ENCODE measurements around the gene SPRYD7. TPM values are rescaled to one million over a fixed set of nuclear protein-coding genes. Genes with fewer than 3 reads are reported as not detected.
"Not testable (repeated sequence)": the region's sequence is repeated elsewhere in the genome, so short reads cannot be mapped to it uniquely, and the experiment has no call there.

Gene SPRYD7
- total RNA-seq, 2 donors from 2014 or later: 6.1 to 9.3 TPM

DNA sequence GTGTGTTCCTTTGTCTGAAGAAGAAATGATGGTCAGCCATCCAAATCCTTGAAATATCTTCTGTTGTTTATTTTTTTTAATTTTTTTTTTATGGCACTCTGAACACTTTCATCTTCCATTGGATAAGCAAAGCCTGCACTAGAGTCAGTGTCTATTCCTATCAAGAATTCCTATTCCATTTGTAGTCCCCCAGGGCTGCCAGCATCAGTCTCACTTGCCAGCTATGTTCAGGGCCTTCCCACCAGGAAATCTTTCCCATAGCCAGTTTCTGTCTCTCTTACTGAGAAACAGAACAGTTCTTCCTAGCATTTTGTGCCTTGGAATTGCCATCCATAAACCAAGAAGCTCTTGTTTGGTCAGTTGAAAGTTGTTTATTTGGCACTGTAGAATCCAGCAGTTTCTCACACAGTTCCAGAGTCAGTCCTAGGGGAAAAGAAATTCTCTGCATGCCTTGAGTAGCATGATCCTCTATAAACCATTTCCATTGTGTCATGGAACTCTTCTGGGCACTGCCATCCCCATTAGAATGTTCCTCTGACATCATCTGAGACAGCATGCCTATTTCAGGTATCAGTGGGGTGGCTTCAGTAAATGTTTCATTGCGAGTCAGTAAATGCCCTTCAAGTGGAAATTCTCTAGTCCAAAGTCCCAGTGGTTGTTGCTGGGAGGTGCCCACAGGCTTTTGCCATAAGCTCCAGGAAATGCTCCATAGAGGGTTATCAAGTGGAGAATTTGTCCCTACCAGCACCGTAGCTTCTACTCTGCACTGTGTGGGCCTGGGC, 18.7 kb upstream of the SPRYD7 start:
- H3K4me1 ChIP-seq: no peaks in the 10 kb centered on the region

GRCh38 chr13:49953560-49953959, 17.4 kb upstream of the SPRYD7 start:
- Histone ChIP-seq H3K27ac (no peak overlapping the region), H3K4me1 (no peaks in the 10 kb centered on the region), H3K27me3 (no peaks in the 10 kb centered on the region), H3K36me3 (no peaks in the 10 kb centered on the region), H3K4me3 (no peak overlapping the region), H3K9me3 (no peaks in the 10 kb centered on the region)
- no peak for DNase-seq (ENCODE audit: low spot score)
- TF ChIP-seq, protein P1, sequence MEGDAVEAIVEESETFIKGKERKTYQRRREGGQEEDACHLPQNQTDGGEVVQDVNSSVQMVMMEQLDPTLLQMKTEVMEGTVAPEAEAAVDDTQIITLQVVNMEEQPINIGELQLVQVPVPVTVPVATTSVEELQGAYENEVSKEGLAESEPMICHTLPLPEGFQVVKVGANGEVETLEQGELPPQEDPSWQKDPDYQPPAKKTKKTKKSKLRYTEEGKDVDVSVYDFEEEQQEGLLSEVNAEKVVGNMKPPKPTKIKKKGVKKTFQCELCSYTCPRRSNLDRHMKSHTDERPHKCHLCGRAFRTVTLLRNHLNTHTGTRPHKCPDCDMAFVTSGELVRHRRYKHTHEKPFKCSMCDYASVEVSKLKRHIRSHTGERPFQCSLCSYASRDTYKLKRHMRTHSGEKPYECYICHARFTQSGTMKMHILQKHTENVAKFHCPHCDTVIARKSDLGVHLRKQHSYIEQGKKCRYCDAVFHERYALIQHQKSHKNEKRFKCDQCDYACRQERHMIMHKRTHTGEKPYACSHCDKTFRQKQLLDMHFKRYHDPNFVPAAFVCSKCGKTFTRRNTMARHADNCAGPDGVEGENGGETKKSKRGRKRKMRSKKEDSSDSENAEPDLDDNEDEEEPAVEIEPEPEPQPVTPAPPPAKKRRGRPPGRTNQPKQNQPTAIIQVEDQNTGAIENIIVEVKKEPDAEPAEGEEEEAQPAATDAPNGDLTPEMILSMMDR (IDR thresholded peaks at IDR 0.05): no peak

More for the DNA sequence above, 18.7 kb upstream of the SPRYD7 start:
- Histone ChIP-seq H3K36me3 (no peaks in the 10 kb centered on the region), H3K9me3 (peaks cover 0 to 10% of the 10 kb centered on the region in 2 donors), H3K4me3 (no peak overlapping the region), H3K27me3 (no peaks in the 10 kb centered on the region), H3K27ac (no peak overlapping the region)
- TF ChIP-seq, protein P1 (IDR thresholded peaks at IDR 0.05): no peak
- no peak for DNase-seq (ENCODE audit: low spot score)

DNA sequence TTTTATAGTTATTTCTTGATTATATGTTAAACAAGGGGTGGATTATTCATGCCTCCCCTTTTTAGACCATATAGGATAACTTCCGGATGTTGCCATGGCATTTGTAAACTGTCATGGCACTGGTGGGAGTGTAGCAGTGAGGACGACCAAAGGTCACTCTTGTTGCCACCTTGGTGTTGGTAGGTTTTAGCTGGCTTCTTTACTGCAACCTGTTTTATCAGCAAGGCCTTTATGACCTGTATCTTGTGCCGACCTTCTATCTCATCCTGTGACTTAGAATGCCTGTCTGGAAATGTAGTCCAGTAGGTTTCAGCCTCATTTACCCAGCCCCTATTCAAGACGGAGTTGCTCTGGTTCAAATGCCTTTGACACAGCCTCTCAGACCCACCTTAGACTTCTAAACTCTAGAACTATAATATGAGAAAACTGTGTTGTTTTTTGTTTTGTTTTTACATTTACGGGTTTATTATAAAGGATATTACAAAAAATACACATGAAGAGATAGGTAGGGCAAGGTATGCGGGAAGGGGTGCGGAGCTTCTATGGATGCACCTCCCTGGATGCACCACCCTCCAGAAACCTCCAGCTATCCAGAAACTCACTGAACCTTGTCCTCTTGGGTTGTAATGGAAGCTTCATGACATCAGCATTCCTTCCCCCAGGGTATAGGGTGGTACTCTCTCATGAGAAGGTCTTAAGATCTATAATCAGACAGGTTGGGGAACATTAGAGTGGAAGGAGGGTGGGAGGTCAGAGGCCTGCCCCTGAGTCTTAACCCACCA, 15.8 kb upstream of the SPRYD7 start:
- Histone ChIP-seq H3K9me3 (no peaks in the 10 kb centered on the region), H3K27ac (no peak overlapping the region), H3K4me3 (no peak overlapping the region), H3K36me3 (no peaks in the 10 kb centered on the region), H3K4me1 (no peaks in the 10 kb centered on the region), H3K27me3 (no peaks in the 10 kb centered on the region)
- no peak for DNase-seq (ENCODE audit: low spot score)
- TF ChIP-seq, protein P1 (IDR thresholded peaks at IDR 0.05): no peak

DNA sequence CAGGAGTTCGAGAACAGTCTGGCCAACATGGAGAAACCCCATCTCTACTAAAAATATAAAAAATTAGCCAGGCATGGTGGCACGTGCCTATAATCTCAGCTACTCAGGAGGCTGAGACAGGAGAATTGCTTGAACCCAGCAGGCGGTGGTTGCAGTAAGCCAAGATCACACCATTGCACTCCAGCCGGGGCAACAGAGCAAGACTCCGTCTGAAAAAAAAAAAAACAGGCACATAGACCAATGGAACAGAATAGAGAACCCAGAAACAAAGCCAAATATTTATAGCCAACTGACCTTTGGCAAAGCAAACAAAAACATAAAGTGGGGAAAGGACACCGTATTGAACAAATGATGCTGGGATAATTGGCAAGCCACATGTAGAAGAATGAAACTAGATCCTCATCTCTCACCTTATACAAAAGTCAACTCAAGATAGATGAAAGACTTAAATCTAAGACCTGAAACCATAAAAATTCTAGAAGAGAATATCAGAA, 12.7 kb upstream of the SPRYD7 start:
- not testable (repeated sequence) for H3K27me3 ChIP-seq; H3K27ac ChIP-seq; H3K36me3 ChIP-seq; H3K4me3 ChIP-seq; H3K4me1 ChIP-seq; DNase-seq (ENCODE audit: low spot score); H3K9me3 ChIP-seq

DNA sequence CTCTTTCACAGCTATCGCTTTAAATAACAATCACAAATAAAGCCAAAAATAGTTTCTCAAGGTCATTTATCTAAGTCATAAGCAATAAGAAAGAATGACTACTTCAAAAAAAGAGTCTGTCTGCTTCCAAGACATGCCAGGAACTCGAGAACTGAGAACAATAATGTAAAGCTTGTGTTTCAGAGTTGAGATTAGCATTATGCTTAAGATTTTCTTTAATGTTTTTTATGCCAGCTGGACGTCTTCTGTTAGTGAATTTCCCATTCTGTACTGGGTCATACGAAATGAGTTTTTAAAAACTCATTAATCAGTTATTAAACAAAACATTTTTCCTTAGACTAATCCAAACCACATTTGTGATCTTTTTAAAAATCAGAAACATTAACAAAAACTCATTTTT, 3.2 kb upstream of the SPRYD7 start:
- no peaks in the 10 kb centered on the region for H3K27me3 ChIP-seq
- H3K4me1 ChIP-seq: peaks cover 0 to 26% of the 10 kb centered on the region in 2 donors
- H3K27ac ChIP-seq: peak overlapping the region; percentile 20 to 44
- no peak overlapping the region for H3K4me3 ChIP-seq
- no peak for DNase-seq (ENCODE audit: low spot score)
- TF ChIP-seq, protein P1 (IDR thresholded peaks at IDR 0.05): no peak
- no peaks in the 10 kb centered on the region for H3K36me3 ChIP-seq
- no peaks in the 10 kb centered on the region for H3K9me3 ChIP-seq

GRCh38 chr13:49938921-49939320, 2.8 kb upstream of the SPRYD7 start:
- Histone ChIP-seq H3K36me3 (no peaks in the 10 kb centered on the region), H3K4me1 (peaks cover 0 to 26% of the 10 kb centered on the region in 2 donors), H3K4me3 (no peak overlapping the region), H3K9me3 (no peaks in the 10 kb centered on the region), H3K27me3 (no peaks in the 10 kb centered on the region), H3K27ac (peak overlapping the region; percentile 20 to 44)
- no peak for DNase-seq (ENCODE audit: low spot score)
- TF ChIP-seq, protein P1 (IDR thresholded peaks at IDR 0.05): no peak
